IMR-90 (cell line): ENCODE results near the gene FBXO31. TPM values are rescaled to one million over a fixed set of nuclear protein-coding genes. Genes with fewer than 3 reads are reported as not detected.

Source experiments
- ATAC-seq: fragments of 200-7000 bp; cut with Tn5 transposase; 2 replicates; pipeline ENCODE4 v1.9.1; 2020; ENCODE audit warnings: low read depth, mild to moderate bottlenecking, moderate library complexity
- BruUV-seq: library from RNA; stranded (reverse); fragments of 400-500 nt; replicated peaks from 2 replicates; lab custom pipeline; 2021; lab: Mats Ljungman, UMichigan
- CTCF ChIA-PET: fragments of 300-600 bp; formaldehyde crosslinking; extraction: SDS; loops from one replicate; lab custom pipeline; 2021; ENCODE audit warnings: antibody characterized with exemption; lab: Yijun Ruan, JAX
- POLR2A ChIA-PET: fragments of 300-600 bp; sonication (Branson Sonifier 250); formaldehyde crosslinking; loops from one replicate; lab custom pipeline; 2022; ENCODE audit warnings: antibody characterized with exemption; ENCODE audit not compliant: unreplicated experiment; lab: Charles Lee
- DNase-seq: peaks from one replicate; pipeline ENCODE4 v3.0.0; 2013
- H2AFZ ChIP-seq: replicated peaks from 2 replicates; pipeline ENCODE3; 2013; ENCODE audit warnings: low read length, mild to moderate bottlenecking; ENCODE audit not compliant: poor library complexity
- H2AK5ac ChIP-seq: 2 replicates; pipeline ENCODE4 v1.6.1; 2013; ENCODE audit warnings: low read depth, low read length, inconsistent platforms
- H2AK9ac ChIP-seq: replicated peaks from 2 replicates; pipeline ENCODE3; 2013; ENCODE audit warnings: mild to moderate bottlenecking, low read depth, low read length, moderate library complexity; ENCODE audit not compliant: poor library complexity
- H2BK120ac ChIP-seq: 2 replicates; pipeline ENCODE4 v1.6.1; 2013; ENCODE audit warnings: low read depth, low read length, inconsistent platforms
- H2BK15ac ChIP-seq: 3 replicates; pipeline ENCODE4 v1.6.1; 2013; ENCODE audit warnings: low read depth, low read length, inconsistent platforms
- H2BK20ac ChIP-seq: 2 replicates; pipeline ENCODE4 v1.6.1; 2013; ENCODE audit warnings: low read depth, mild to moderate bottlenecking, inconsistent platforms, low read length, moderate library complexity
- H2BK5ac ChIP-seq: 2 replicates; pipeline ENCODE4 v1.6.1; 2013; ENCODE audit warnings: mild to moderate bottlenecking, low read depth, low read length, inconsistent platforms; ENCODE audit not compliant: poor library complexity, severe bottlenecking
- H3K14ac ChIP-seq: replicated peaks from 2 replicates; pipeline ENCODE4 v1.6.1; 2013; ENCODE audit warnings: low read depth, low read length, inconsistent platforms
- H3K18ac ChIP-seq: 2 replicates; pipeline ENCODE4 v1.6.1; 2013; ENCODE audit warnings: low read depth, low read length, control low read depth
- H3K23ac ChIP-seq: 2 replicates; pipeline ENCODE4 v1.6.1; 2013; ENCODE audit warnings: low read depth, low read length, inconsistent platforms
- H3K27ac ChIP-seq: 2 replicates; pipeline ENCODE4 v1.5.1; 2013; ENCODE audit warnings: mild to moderate bottlenecking, control low read depth, low read length; ENCODE audit not compliant: insufficient read depth
- H3K27me3 ChIP-seq: 2 replicates; pipeline ENCODE4 v1.6.1; 2013; ENCODE audit warnings: low read length; ENCODE audit not compliant: control insufficient read depth, insufficient read depth
- H3K36me3 ChIP-seq: 2 replicates; pipeline ENCODE4 v1.6.1; 2013; ENCODE audit warnings: low read length, mixed read lengths; ENCODE audit not compliant: control insufficient read depth, insufficient read depth
- H3K4ac ChIP-seq: 2 replicates; pipeline ENCODE4 v1.6.1; 2013; ENCODE audit warnings: low read depth, low read length, inconsistent platforms
- H3K4me1 ChIP-seq: 2 replicates; pipeline ENCODE4 v1.6.1; 2013; ENCODE audit warnings: low read length, mixed read lengths; ENCODE audit not compliant: control insufficient read depth, insufficient read depth
- H3K4me2 ChIP-seq: 2 replicates; pipeline ENCODE4 v1.6.1; 2013; ENCODE audit warnings: low read depth, mild to moderate bottlenecking, control low read depth, low read length, moderate library complexity
- H3K4me3 ChIP-seq: 2 replicates; pipeline ENCODE4 v1.5.1; 2013; ENCODE audit warnings: low read depth, mild to moderate bottlenecking, control low read depth, low read length, moderate library complexity; ENCODE audit not compliant: insufficient read depth
- H3K56ac ChIP-seq: 2 replicates; pipeline ENCODE4 v1.6.1; 2013; ENCODE audit warnings: low read length, inconsistent platforms; ENCODE audit not compliant: insufficient read depth; ENCODE audit errors: extremely low read depth
- H3K79me1 ChIP-seq, 2 experiments: 2 replicates each; pipeline ENCODE4 v1.6.1; 2013; ENCODE audit warnings: low read length in 2 of 2, inconsistent platforms in 1 of 2, low read depth in 1 of 2
- H3K9ac ChIP-seq: 2 replicates; pipeline ENCODE4 v1.6.1; 2013; ENCODE audit warnings: low read depth, low read length, control low read depth
- H3K9me1 ChIP-seq: 2 replicates; pipeline ENCODE4 v1.6.1; 2013; ENCODE audit warnings: low read length, inconsistent platforms; ENCODE audit not compliant: insufficient read depth
- H3K9me3 ChIP-seq: 2 replicates; pipeline ENCODE4 v1.6.1; 2013; ENCODE audit warnings: low read length; ENCODE audit not compliant: control insufficient read depth, insufficient read depth
- H4K20me1 ChIP-seq: 2 replicates; pipeline ENCODE4 v1.6.1; 2013; ENCODE audit warnings: low read length, inconsistent platforms; ENCODE audit not compliant: insufficient read depth
- H4K5ac ChIP-seq: 2 replicates; pipeline ENCODE4 v1.6.1; 2013; ENCODE audit warnings: mild to moderate bottlenecking, low read depth, low read length, control low read depth
- H4K8ac ChIP-seq, 2 experiments: 2 replicates each; pipeline ENCODE4 v1.6.1; 2013; ENCODE audit warnings: low read depth in 2 of 2, low read length in 2 of 2, control low read depth in 1 of 2, inconsistent platforms in 1 of 2
- H4K91ac ChIP-seq: 2 replicates; pipeline ENCODE4 v1.6.1; 2013; ENCODE audit warnings: low read depth, low read length, inconsistent platforms; ENCODE audit not compliant: insufficient read depth
- BHLHE40 ChIP-seq: fragments of 150-350 bp; IDR thresholded peaks from 2 replicates; pipeline ENCODE4 v1.6.1; 2016; ENCODE audit warnings: mild to moderate bottlenecking, low read depth, low read length
- CEBPB ChIP-seq: IDR thresholded peaks from 2 replicates; pipeline ENCODE4 v1.6.1; 2012; ENCODE audit warnings: low read depth, low read length, improper control_type of control experiment
- FOS ChIP-seq: fragments of 150-350 bp; IDR thresholded peaks from 2 replicates; pipeline ENCODE4 v1.6.1; 2016; ENCODE audit warnings: low read depth, low read length
- WGBS, 2 experiments: methylation state at CpG; one replicate each; pipeline versions ENCODE4 v1.1.5 to v1.1.7; 2013; ENCODE audit warnings: missing lambda C conversion rate in 2 of 2; ENCODE audit not compliant: insufficient read length in 1 of 2; ENCODE audit errors: extremely low coverage in 2 of 2; 5-methylcytosine and 5-hydroxymethylcytosine counted together
- dilution Hi-C: fragments of 300-500 bp; cut with HindIII; formaldehyde crosslinking; loops from one replicate; pipeline ENCODE4 v1.14.3; 2018; ENCODE audit warnings: low sequenced_read_pairs; ENCODE audit not compliant: unreplicated experiment
- in situ Hi-C: fragments of 300-500 bp; cut with MboI; formaldehyde crosslinking; loops from 3 replicates; pipeline ENCODE4 v1.14.3; 2019; ENCODE audit warnings: low sequenced_read_pairs, inconsistent platforms, mixed read lengths
- intact Hi-C: fragments of 100-400 bp; cut with micrococcal nuclease; formaldehyde crosslinking; loops from 2 replicates; pipeline ENCODE4 v1.10.0; 2022
- polyA plus RNA-seq, 3 experiments: library from polyadenylated mRNA; depleted of rRNA; stranded (reverse); fragments of >200 nt; gene quantifications; 2 replicates each; pipeline ENCODE4 v1.2.3, GENCODE V29; 2012; ENCODE audit warnings: low replicate concordance in 1 of 3
- total RNA-seq: library from RNA; depleted of rRNA; stranded (reverse); fragments of >200 nt; gene quantifications from 2 replicates; pipeline ENCODE4 v1.2.3, GENCODE V29; 2012

Gene FBXO31
- total and polyA plus RNA-seq, 2 of the 4 experiments (the other 2 are of a cell fraction) = 10.4 to 16.9 TPM

DNA sequence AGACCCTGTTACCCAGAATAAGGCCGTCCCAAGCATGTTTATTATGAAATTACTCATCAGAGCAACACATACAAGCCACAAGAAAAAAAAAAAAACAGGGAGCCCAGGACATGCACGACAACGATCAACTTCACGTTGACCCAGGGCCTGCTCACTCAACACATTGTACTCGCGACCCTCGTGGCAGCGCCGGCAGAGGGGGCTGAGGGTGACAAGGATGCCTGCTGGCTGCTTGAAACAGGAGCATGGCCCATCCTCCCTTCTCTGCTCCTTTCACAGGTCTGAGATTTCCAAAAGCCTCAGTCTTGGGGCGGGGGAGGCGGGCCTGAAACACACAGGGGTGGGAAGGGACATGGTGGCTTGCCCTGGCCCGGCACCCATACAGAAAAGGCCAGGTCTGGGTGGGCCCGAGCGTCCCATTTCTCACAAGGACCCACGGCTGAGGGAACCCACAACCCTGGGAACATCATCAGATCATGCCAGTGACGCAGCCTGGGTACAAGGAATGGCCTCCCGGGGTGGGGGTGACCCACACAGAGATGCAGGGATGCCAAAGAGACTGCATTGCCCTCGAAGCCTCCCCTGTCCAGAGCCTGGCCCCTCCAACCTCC lies 45.3 kb downstream of the FBXO31 start:
- 95% methylated on average over 4 of the region's 18 CpGs; no CpG with 5 or more reads in 1 of the 2 experiments for WGBS, 2 experiments
- Histone ChIP-seq H3K18ac (no peak overlapping the region), H3K4me2 (no peak overlapping the region), H2AK9ac (no peak overlapping the region), H3K4ac (no peak overlapping the region), H3K27ac (no peak overlapping the region), H4K91ac (no peak overlapping the region), H2BK20ac (no peak overlapping the region), H3K36me3 (peaks cover 42% of the 10 kb centered on the region), H2BK15ac (no peak overlapping the region), H3K9me3 (no peaks in the 10 kb centered on the region), H3K23ac (no peak overlapping the region), H3K9me1 (no peaks in the 10 kb centered on the region; the same call in 1 of the 2 replicates), H3K4me3 (no peak overlapping the region), H3K27me3 (no peaks in the 10 kb centered on the region), H3K14ac (no peak overlapping the region), H2AFZ (no peak overlapping the region), H3K4me1 (no peaks in the 10 kb centered on the region), H2BK120ac (no peak overlapping the region), H4K20me1 (peaks cover 3% of the 10 kb centered on the region; the same call in 1 of the 2 replicates), H2AK5ac (no peak overlapping the region), H3K79me1 (peaks cover 3 to 34% of the 10 kb centered on the region in 2 experiments; a peak in 3 of 4 replicates), H4K5ac (no peak overlapping the region), H3K56ac (no peak overlapping the region), H2BK5ac (no peak overlapping the region), H4K8ac (no peak overlapping the region), H3K9ac (no peak overlapping the region)
- in situ Hi-C loops (no loop called here), dilution Hi-C loops (no loop called here), intact Hi-C loops (no loop called here)
- ATAC-seq (no peak), DNase-seq (no peak)
- BruUV-seq = no TSS peak
- no peak for TF ChIP-seq BHLHE40
- no peak for TF ChIP-seq CEBPB
- no peak for TF ChIP-seq FOS
- POLR2A ChIA-PET = no interaction called here
- CTCF ChIA-PET = no interaction called here
